Measurements from ENCODE around the gene ANKZF1.

DNA sequence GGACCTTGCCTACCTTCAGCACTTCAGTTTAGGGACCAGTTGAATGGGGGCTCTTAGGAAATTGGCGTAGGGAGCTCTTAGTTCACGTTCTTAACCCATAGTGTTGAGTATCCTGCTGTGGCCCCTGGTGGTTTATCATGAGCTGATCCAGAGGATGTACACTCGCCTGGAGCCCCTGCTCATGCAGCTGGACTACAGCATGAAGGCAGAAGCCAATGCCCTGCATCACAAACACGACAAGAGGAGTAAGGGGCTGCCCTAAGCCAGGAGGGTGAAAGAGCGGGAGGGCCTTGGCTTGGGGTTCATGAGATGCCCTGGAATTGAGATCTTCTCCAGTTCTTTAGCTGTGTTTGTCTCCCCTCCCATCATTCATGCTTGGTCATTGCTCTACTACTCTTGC is 48.6 kb upstream of the ANKZF1 start:
- TF ChIP-seq GATA2 (IDR thresholded peaks at IDR 0.05; ENCODE audit: low read depth, low read length) (no peak), GATA3 (IDR thresholded peaks at IDR 0.05; ENCODE audit: low read depth, low read length) (no peak)

All from SH-SY5Y (cell line).